Measurements from ENCODE around the gene KRT20. TPM values are rescaled to one million over a fixed set of nuclear protein-coding genes. Genes with fewer than 3 reads are reported as not detected.

The KRT20 gene
- total and polyA plus RNA-seq, 2 donors, result 0.85 to 3.8 TPM

DNA sequence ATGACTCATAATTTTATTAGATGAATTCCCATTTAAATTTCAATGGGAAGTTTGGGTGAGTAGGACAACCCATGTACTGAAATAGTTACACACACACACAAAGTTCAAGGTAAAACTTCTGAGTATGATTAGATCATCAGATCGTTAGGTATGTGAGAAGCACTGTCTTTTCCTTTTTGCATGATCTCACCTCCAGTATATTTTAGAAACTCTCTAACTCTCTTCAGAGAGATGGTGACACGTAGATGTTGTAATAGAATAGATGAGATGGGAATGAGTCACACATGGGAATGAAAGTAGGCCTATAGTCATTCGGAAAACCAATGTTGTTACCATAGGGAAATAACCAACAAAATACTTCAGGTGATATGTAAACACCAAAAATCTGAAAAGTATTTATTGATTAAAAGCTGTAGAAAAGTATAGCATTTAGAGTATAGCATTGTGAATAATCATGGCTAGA is 30.2 kb upstream of the KRT20 start:
- Histone ChIP-seq H3K4me1 (ENCODE audit: control insufficient read depth in 2 of 2, insufficient read depth in 2 of 2, low read length in 2 of 2) (peaks cover 0 to 3% of the 10 kb centered on the region in 2 donors), H3K9me3 (ENCODE audit: control insufficient read depth in 2 of 2, insufficient read depth in 1 of 2, low read length in 1 of 2) (no peaks in the 10 kb centered on the region), H3K36me3 (ENCODE audit: control insufficient read depth in 2 of 2, insufficient read depth in 2 of 2, low read length in 1 of 2) (no peaks in the 10 kb centered on the region), H3K27ac (ENCODE audit: low read depth in 1 of 2, low read length in 1 of 2) (no peak overlapping the region), H3K27me3 (ENCODE audit: control insufficient read depth in 2 of 2, insufficient read depth in 1 of 2, low read length in 1 of 2) (peaks cover 0 to 3% of the 10 kb centered on the region in 2 donors), H3K4me3 (ENCODE audit: low read length in 2 of 2) (no peak overlapping the region)
- 91% methylated on average over 3 of the region's 3 CpGs for WGBS
- DNase-seq (ENCODE audit: low read depth in 6 of 9, low spot score in 9 of 9), result no peak

DNA sequence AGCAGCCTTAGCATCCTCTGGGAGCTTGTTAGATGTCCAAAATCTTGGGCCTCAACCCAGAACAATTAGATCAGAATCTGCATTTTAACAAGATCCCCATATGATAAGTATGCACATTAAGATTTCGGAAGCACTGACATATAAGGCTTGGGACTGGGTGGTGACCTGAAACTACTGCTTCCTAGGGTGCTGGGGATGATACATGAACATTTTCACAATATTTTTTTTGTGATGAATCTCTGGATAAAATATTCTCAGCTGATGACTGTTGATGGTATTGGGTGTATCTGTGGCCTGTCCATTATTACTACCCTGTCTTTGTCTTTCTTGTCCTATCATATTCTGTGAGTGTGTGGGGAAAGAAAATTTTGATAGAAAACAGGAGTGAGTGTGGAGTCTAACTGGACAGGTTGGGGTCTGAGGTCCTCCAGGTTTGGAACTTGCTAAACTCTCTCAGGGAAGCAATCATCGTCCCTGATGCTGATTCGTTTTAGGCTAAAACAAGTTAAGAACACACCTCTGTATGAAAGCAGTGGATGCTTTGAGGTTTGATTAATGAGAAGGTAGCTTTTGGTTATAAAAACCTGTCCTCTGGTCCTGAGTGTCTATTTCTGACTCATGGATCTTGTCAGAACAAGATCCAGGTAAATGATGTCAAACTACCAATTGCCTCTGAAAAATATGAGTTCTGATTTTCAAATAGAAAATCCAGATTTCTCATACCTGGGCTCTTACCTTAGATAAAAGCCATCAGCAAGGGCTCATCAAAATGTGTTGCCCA is 29.2 kb upstream of the KRT20 start:
- Histone ChIP-seq H3K9me3 (ENCODE audit: control insufficient read depth in 2 of 2, insufficient read depth in 1 of 2, low read length in 1 of 2) (no peaks in the 10 kb centered on the region), H3K27ac (ENCODE audit: low read depth in 1 of 2, low read length in 1 of 2) (no peak overlapping the region), H3K27me3 (ENCODE audit: control insufficient read depth in 2 of 2, insufficient read depth in 1 of 2, low read length in 1 of 2) (peaks cover 0 to 3% of the 10 kb centered on the region in 2 donors), H3K4me3 (ENCODE audit: low read length in 2 of 2) (no peak overlapping the region), H3K4me1 (ENCODE audit: control insufficient read depth in 2 of 2, insufficient read depth in 2 of 2, low read length in 2 of 2) (peaks cover 0 to 5% of the 10 kb centered on the region in 2 donors), H3K36me3 (ENCODE audit: control insufficient read depth in 2 of 2, insufficient read depth in 2 of 2, low read length in 1 of 2) (no peaks in the 10 kb centered on the region)
- no peak for DNase-seq (ENCODE audit: low read depth in 6 of 9, low spot score in 9 of 9)
- WGBS, result 79% methylated on average over 3 of the region's 3 CpGs

- peaks cover 0 to 5% of the 10 kb centered on the region in 2 donors for H3K4me1 ChIP-seq (ENCODE audit: control insufficient read depth in 2 of 2, insufficient read depth in 2 of 2, low read length in 2 of 2)
- H3K36me3 ChIP-seq (ENCODE audit: control insufficient read depth in 2 of 2, insufficient read depth in 2 of 2, low read length in 1 of 2), result no peaks in the 10 kb centered on the region
- H3K9me3 ChIP-seq (ENCODE audit: control insufficient read depth in 2 of 2, insufficient read depth in 1 of 2, low read length in 1 of 2), result no peaks in the 10 kb centered on the region
- no peak overlapping the region for H3K27ac ChIP-seq (ENCODE audit: low read depth in 1 of 2, low read length in 1 of 2)
- no peak overlapping the region for H3K4me3 ChIP-seq (ENCODE audit: low read length in 2 of 2)
- H3K27me3 ChIP-seq (ENCODE audit: control insufficient read depth in 2 of 2, insufficient read depth in 1 of 2, low read length in 1 of 2), result peaks cover 0 to 5% of the 10 kb centered on the region in 2 donors
- DNase-seq (ENCODE audit: low read depth in 6 of 9, low spot score in 9 of 9), result no peak
- 89% methylated on average over 13 of the region's 13 CpGs for WGBS
Observed at GRCh38 chr17:40912486-40913210, 27.6 kb upstream of the KRT20 start.

GRCh38 chr17:40910441-40910841 is 25.4 kb upstream of the KRT20 start:
- peak overlapping the region in 1 of 2 donors; percentile 37 for H3K27ac ChIP-seq (ENCODE audit: low read depth in 1 of 2, low read length in 1 of 2)
- WGBS, result 91% methylated on average over 3 of the region's 3 CpGs

GRCh38 chr17:40909755-40910154 is 24.7 kb upstream of the KRT20 start:
- Histone ChIP-seq H3K4me1 (ENCODE audit: control insufficient read depth in 2 of 2, insufficient read depth in 2 of 2, low read length in 2 of 2) (peaks cover 0 to 5% of the 10 kb centered on the region in 2 donors), H3K36me3 (ENCODE audit: control insufficient read depth in 2 of 2, insufficient read depth in 2 of 2, low read length in 1 of 2) (no peaks in the 10 kb centered on the region), H3K27ac (ENCODE audit: low read depth in 1 of 2, low read length in 1 of 2) (no peak overlapping the region), H3K27me3 (ENCODE audit: control insufficient read depth in 2 of 2, insufficient read depth in 1 of 2, low read length in 1 of 2) (peaks cover 0 to 5% of the 10 kb centered on the region in 2 donors), H3K4me3 (ENCODE audit: low read length in 2 of 2) (no peak overlapping the region), H3K9me3 (ENCODE audit: control insufficient read depth in 2 of 2, insufficient read depth in 1 of 2, low read length in 1 of 2) (no peaks in the 10 kb centered on the region)
- WGBS, result 83% methylated on average over 4 of the region's 4 CpGs
- no peak for DNase-seq (ENCODE audit: low read depth in 6 of 9, low spot score in 9 of 9)

More at GRCh38 chr17:40910441-40910841, 25.4 kb upstream of the KRT20 start:
- peaks cover 0 to 5% of the 10 kb centered on the region in 2 donors for H3K27me3 ChIP-seq (ENCODE audit: control insufficient read depth in 2 of 2, insufficient read depth in 1 of 2, low read length in 1 of 2)
- peak in 1 of 9 donors; percentile 8 for DNase-seq (ENCODE audit: low read depth in 6 of 9, low spot score in 9 of 9)
- H3K4me3 ChIP-seq (ENCODE audit: low read length in 2 of 2), result no peak overlapping the region
- no peaks in the 10 kb centered on the region for H3K9me3 ChIP-seq (ENCODE audit: control insufficient read depth in 2 of 2, insufficient read depth in 1 of 2, low read length in 1 of 2)
- H3K36me3 ChIP-seq (ENCODE audit: control insufficient read depth in 2 of 2, insufficient read depth in 2 of 2, low read length in 1 of 2), result no peaks in the 10 kb centered on the region
- peaks cover 0 to 5% of the 10 kb centered on the region in 2 donors for H3K4me1 ChIP-seq (ENCODE audit: control insufficient read depth in 2 of 2, insufficient read depth in 2 of 2, low read length in 2 of 2)

GRCh38 chr17:40909351-40909750 is 24.3 kb upstream of the KRT20 start:
- Histone ChIP-seq H3K27ac (ENCODE audit: low read depth in 1 of 2, low read length in 1 of 2) (no peak overlapping the region), H3K4me1 (ENCODE audit: control insufficient read depth in 2 of 2, insufficient read depth in 2 of 2, low read length in 2 of 2) (peaks cover 0 to 5% of the 10 kb centered on the region in 2 donors), H3K27me3 (ENCODE audit: control insufficient read depth in 2 of 2, insufficient read depth in 1 of 2, low read length in 1 of 2) (peaks cover 0 to 5% of the 10 kb centered on the region in 2 donors), H3K36me3 (ENCODE audit: control insufficient read depth in 2 of 2, insufficient read depth in 2 of 2, low read length in 1 of 2) (no peaks in the 10 kb centered on the region), H3K4me3 (ENCODE audit: low read length in 2 of 2) (no peak overlapping the region), H3K9me3 (ENCODE audit: control insufficient read depth in 2 of 2, insufficient read depth in 1 of 2, low read length in 1 of 2) (no peaks in the 10 kb centered on the region)
- 2% methylated on average over 5 of the region's 5 CpGs for WGBS
- DNase-seq (ENCODE audit: low read depth in 6 of 9, low spot score in 9 of 9), result peak in 8 of 9 donors; percentile 3 to 55 (median 12)

GRCh38 chr17:40906613-40907012 is 21.6 kb upstream of the KRT20 start:
- Histone ChIP-seq H3K27ac (ENCODE audit: low read depth in 1 of 2, low read length in 1 of 2) (no peak overlapping the region), H3K9me3 (ENCODE audit: control insufficient read depth in 2 of 2, insufficient read depth in 1 of 2, low read length in 1 of 2) (no peaks in the 10 kb centered on the region), H3K4me1 (ENCODE audit: control insufficient read depth in 2 of 2, insufficient read depth in 2 of 2, low read length in 2 of 2) (peaks cover 0 to 2% of the 10 kb centered on the region in 2 donors), H3K4me3 (ENCODE audit: low read length in 2 of 2) (no peak overlapping the region), H3K27me3 (ENCODE audit: control insufficient read depth in 2 of 2, insufficient read depth in 1 of 2, low read length in 1 of 2) (peaks cover 0 to 5% of the 10 kb centered on the region in 2 donors), H3K36me3 (ENCODE audit: control insufficient read depth in 2 of 2, insufficient read depth in 2 of 2, low read length in 1 of 2) (no peaks in the 10 kb centered on the region)
- DNase-seq (ENCODE audit: low read depth in 6 of 9, low spot score in 9 of 9), result no peak
- 94% methylated on average over 4 of the region's 4 CpGs for WGBS

DNA sequence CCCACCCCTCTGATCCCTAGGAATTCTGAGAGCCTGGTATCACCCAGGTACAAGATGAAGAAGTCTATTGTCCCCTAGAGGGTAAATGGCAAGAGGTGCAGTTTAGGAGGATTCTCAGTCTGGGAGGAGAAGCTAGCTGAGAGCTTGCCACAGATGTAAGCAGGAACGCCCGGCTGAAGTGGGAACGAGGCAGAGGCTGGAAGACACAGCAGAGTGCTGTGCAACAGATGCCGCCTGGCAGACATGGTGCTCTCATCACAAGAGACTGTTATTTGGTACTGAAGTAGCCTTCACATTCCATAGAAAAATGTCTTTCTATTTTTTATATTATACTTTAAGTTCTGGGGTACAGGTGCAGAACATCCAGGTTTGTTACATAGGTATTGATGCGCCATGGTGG is 20.3 kb upstream of the KRT20 start:
- H3K36me3 ChIP-seq (ENCODE audit: control insufficient read depth in 2 of 2, insufficient read depth in 2 of 2, low read length in 1 of 2), result no peaks in the 10 kb centered on the region
- peaks cover 0 to 2% of the 10 kb centered on the region in 2 donors for H3K27me3 ChIP-seq (ENCODE audit: control insufficient read depth in 2 of 2, insufficient read depth in 1 of 2, low read length in 1 of 2)
- no peak for DNase-seq (ENCODE audit: low read depth in 6 of 9, low spot score in 9 of 9)
- 96% methylated on average over 5 of the region's 5 CpGs for WGBS
- peaks cover 0 to 2% of the 10 kb centered on the region in 2 donors for H3K4me1 ChIP-seq (ENCODE audit: control insufficient read depth in 2 of 2, insufficient read depth in 2 of 2, low read length in 2 of 2)
- no peaks in the 10 kb centered on the region for H3K9me3 ChIP-seq (ENCODE audit: control insufficient read depth in 2 of 2, insufficient read depth in 1 of 2, low read length in 1 of 2)
- no peak overlapping the region for H3K27ac ChIP-seq (ENCODE audit: low read depth in 1 of 2, low read length in 1 of 2)
- no peak overlapping the region for H3K4me3 ChIP-seq (ENCODE audit: low read length in 2 of 2)

Data from thymus (tissue), 11 donors.